HG03064 (cell line): ENCODE results near the gene LRRC10.
A peak's percentile ranks its signal among the peaks of the same experiment; 100 is the strongest.

Experiments used
- ATAC-seq: cut with Tn5 transposase; IDR thresholded peaks from one replicate; pipeline ENCODE4 v1.9.1; 2021; ENCODE audit warnings: low read depth; ENCODE audit not compliant: unreplicated experiment

The LRRC10 gene

GRCh38 chr12:69570545-69571399, 39.9 kb downstream of the LRRC10 start:
- peak; percentile 66 for ATAC-seq

- ATAC-seq, result no peak
Observed at GRCh38 chr12:69570000-69570516, 40.6 kb downstream of the LRRC10 start.

- ATAC-seq, result no peak
Observed at GRCh38 chr12:69569236-69569635, 41.5 kb downstream of the LRRC10 start.

- ATAC-seq, result no peak
Observed at GRCh38 chr12:69566603-69567002, 44.1 kb downstream of the LRRC10 start.

GRCh38 chr12:69563166-69563762, 47.4 kb downstream of the LRRC10 start:
- no peak for ATAC-seq
